GM12878 (cell line): ENCODE measurements around the gene PPP1R2C. TPM values are rescaled to one million over a fixed set of nuclear protein-coding genes. Genes with fewer than 3 reads are reported as not detected.

Source experiments
- ATAC-seq: fragments of 200-7000 bp; cut with Tn5 transposase; 3 replicates; pipeline ENCODE4 v1.9.1; 2020; ENCODE audit warnings: mild to moderate bottlenecking, moderate library complexity
- BruUV-seq: library from RNA; stranded (reverse); fragments of 400-500 nt; replicated peaks from 2 replicates; lab custom pipeline; 2021; lab: Mats Ljungman, UMichigan
- CTCF ChIA-PET: fragments of 300-600 bp; sonication (Branson Sonifier 250); formaldehyde crosslinking; extraction: SDS; loops from one replicate; lab custom pipeline; 2021; ENCODE audit warnings: inconsistent platforms; lab: Yijun Ruan, JAX
- POLR2A ChIA-PET: fragments of 350-600 bp; formaldehyde crosslinking; extraction: SDS; loops from one replicate; lab custom pipeline; 2021; ENCODE audit warnings: inconsistent platforms; lab: Charles Lee
- RAD21 ChIA-PET: fragments of 300-600 bp; sonication (Branson Sonifier 250); formaldehyde crosslinking; loops from one replicate; lab custom pipeline; 2023; ENCODE audit warnings: antibody characterized with exemption; ENCODE audit not compliant: unreplicated experiment; lab: Charles Lee
- SMC1A ChIA-PET: fragments of 300-600 bp; sonication (Branson Sonifier 250); formaldehyde crosslinking; loops from one replicate; lab custom pipeline; 2023; ENCODE audit not compliant: unreplicated experiment, uncharacterized antibody; lab: Charles Lee
- DNase-seq: peaks from one replicate; pipeline ENCODE4 v3.0.0-alpha.2; 2011; ENCODE audit warnings: low read depth, low spot score
- FAIRE-seq: peaks from 3 replicates; lab custom pipeline; 2011; peaks lifted over from hg19 to GRCh38; lab: Jason Lieb, UNC
- H2AFZ ChIP-seq: 2 replicates; pipeline ENCODE4 v1.6.0; 2011; ENCODE audit warnings: low read depth, low read length, control low read depth; ENCODE audit not compliant: control insufficient read depth
- H3K27ac ChIP-seq: 2 replicates; pipeline ENCODE4 v1.5.1; 2011; ENCODE audit warnings: control low read depth; ENCODE audit not compliant: control insufficient read depth, insufficient read depth
- H3K27me3 ChIP-seq, 2 experiments: replicated peaks in 1 of 2; 2 replicates each; pipeline versions ENCODE4 v1.6.0 to v1.6.1; 2011; ENCODE audit warnings: low read length in 1 of 2; ENCODE audit not compliant: control insufficient read depth in 2 of 2, insufficient read depth in 2 of 2
- H3K36me3 ChIP-seq, 2 experiments: 2 replicates each; pipeline ENCODE4 v1.5.1; 2011; ENCODE audit warnings: low read length in 1 of 2; ENCODE audit not compliant: control insufficient read depth in 2 of 2, insufficient read depth in 2 of 2
- H3K4me1 ChIP-seq: 2 replicates; pipeline ENCODE4 v1.6.1; 2011; ENCODE audit warnings: mild to moderate bottlenecking, low read length, moderate library complexity, mixed read lengths; ENCODE audit not compliant: control insufficient read depth, insufficient read depth
- H3K4me2 ChIP-seq: 2 replicates; pipeline ENCODE4 v1.6.0; 2011; ENCODE audit warnings: control low read depth; ENCODE audit not compliant: control insufficient read depth, insufficient read depth
- H3K4me3 ChIP-seq: fragments of 200-600 bp; sonication (generic); 2 replicates; pipeline ENCODE4 v1.5.1; 2016
- H3K79me2 ChIP-seq: 2 replicates; pipeline ENCODE4 v1.6.0; 2011; ENCODE audit warnings: low read length; ENCODE audit not compliant: control insufficient read depth, insufficient read depth
- H3K9ac ChIP-seq: 2 replicates; pipeline ENCODE4 v1.8.0; 2011; ENCODE audit warnings: low read length, control low read depth, mixed read lengths; ENCODE audit not compliant: control insufficient read depth, insufficient read depth
- H3K9me3 ChIP-seq: replicated peaks from 3 replicates; pipeline ENCODE4 v1.5.1; 2011; ENCODE audit warnings: mild to moderate bottlenecking, low read length; ENCODE audit not compliant: control insufficient read depth, insufficient read depth
- H4K20me1 ChIP-seq: 2 replicates; pipeline ENCODE4 v1.6.0; 2011; ENCODE audit not compliant: control insufficient read depth, insufficient read depth
- JUND ChIP-seq: IDR thresholded peaks from 2 replicates; pipeline ENCODE4 v1.6.1; 2012; ENCODE audit warnings: low read depth, mild to moderate bottlenecking, low read length, improper control_type of control experiment, moderate library complexity
- NFYB ChIP-seq: IDR thresholded peaks from 2 replicates; pipeline ENCODE4 v1.6.1; 2011; ENCODE audit warnings: low read depth, mild to moderate bottlenecking, low read length, improper control_type of control experiment, moderate library complexity; ENCODE audit not compliant: insufficient read depth
- RBBP5 ChIP-seq: fragments of 200-600 bp; sonication (generic); conservative IDR thresholded peaks from 2 replicates; pipeline ENCODE4 v1.6.1; 2016
- ZSCAN29 ChIP-seq: fragments of 450-650 bp; IDR thresholded peaks from 2 replicates; pipeline ENCODE4 v1.6.1; 2017; ENCODE audit warnings: mild to moderate bottlenecking, moderate library complexity
- WGBS: methylation state at CpG from one replicate; pipeline ENCODE4 v1.1.6; 2016; ENCODE audit warnings: low lambda C conversion rate; ENCODE audit not compliant: insufficient replicate concordance, insufficient coverage; ENCODE audit errors: missing lambda C conversion rate; 5-methylcytosine and 5-hydroxymethylcytosine counted together
- in situ Hi-C: fragments of 300-500 bp; cut with MboI; formaldehyde crosslinking; loops from 9 replicates; pipeline ENCODE4 v1.14.3; 2018; ENCODE audit warnings: mixed read lengths
- intact Hi-C: fragments of 100-400 bp; cut with micrococcal nuclease; formaldehyde crosslinking; loops from one replicate; pipeline ENCODE4 v1.14.2; 2022; ENCODE audit not compliant: unreplicated experiment
- polyA plus RNA-seq, 11 experiments: library from polyadenylated mRNA; depleted of rRNA in 4 of 11; unstranded in 6 of 11; stranded (reverse) in 5 of 11; fragments of >200 nt; fragmentation: Nextera tagmentation in 4 of 11; fragmentation: Illumina TruSeq in 1 of 11; extraction: Ambion mirVana in 4 of 11; extraction: Trizol in 1 of 11; gene quantifications; 1 replicate in 1 of 11; 2 replicates in 10 of 11; pipeline versions ENCODE4 v1.2.1 to v1.2.3, GENCODE V29; 2011 to 2016; ENCODE audit warnings: inconsistent platforms in 2 of 11, missing spikeins in 2 of 11, low read depth in 1 of 11
- total RNA-seq, 4 experiments: library from RNA; depleted of rRNA in 3 of 4; stranded (reverse); fragments of >200 nt in 3 of 4; fragmentation: Illumina TruSeq in 1 of 4; extraction: Trizol in 1 of 4; gene quantifications; 2 replicates each; pipeline versions ENCODE4 v1.2.1 to v1.2.3, GENCODE V29; 2013 to 2021
- TF ChIP-seq, protein P1 (sequence below): fragments of 450-650 bp; IDR thresholded peaks from 2 replicates; pipeline ENCODE4 v1.6.1; 2016; ENCODE audit warnings: mild to moderate bottlenecking, moderate library complexity, borderline replicate concordance
- TF ChIP-seq, protein P2 (sequence below): fragments of 450-650 bp; formaldehyde crosslinking; IDR thresholded peaks from 2 replicates; pipeline ENCODE4 v1.5.0; 2022; ENCODE audit warnings: mild to moderate bottlenecking, missing genetic modification characterization

Gene PPP1R2C
- total and polyA plus RNA-seq, 10 of the 15 experiments (the other 5 are each of a cell fraction or from before 2014, with no cell fraction given): not detected

DNA sequence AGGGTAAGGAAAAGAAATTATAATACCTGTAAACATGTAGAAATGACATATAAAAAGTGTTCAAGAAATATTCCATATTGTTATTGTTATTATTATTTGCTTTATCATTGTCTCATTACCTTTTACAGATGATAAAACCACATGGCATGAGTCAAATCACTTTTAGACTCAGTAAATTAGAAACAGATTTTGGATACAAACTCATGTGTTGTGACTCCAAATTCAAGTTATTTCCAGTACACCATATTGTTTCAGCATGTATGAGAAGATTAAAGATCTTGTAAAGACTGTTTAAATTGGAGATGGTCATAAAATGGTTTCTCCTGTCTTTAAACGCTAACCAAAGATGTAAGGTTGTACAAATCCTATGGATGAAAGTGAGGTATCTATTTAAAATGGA is 18.1 kb downstream of the PPP1R2C start (continued):
- TF ChIP-seq, protein P1, sequence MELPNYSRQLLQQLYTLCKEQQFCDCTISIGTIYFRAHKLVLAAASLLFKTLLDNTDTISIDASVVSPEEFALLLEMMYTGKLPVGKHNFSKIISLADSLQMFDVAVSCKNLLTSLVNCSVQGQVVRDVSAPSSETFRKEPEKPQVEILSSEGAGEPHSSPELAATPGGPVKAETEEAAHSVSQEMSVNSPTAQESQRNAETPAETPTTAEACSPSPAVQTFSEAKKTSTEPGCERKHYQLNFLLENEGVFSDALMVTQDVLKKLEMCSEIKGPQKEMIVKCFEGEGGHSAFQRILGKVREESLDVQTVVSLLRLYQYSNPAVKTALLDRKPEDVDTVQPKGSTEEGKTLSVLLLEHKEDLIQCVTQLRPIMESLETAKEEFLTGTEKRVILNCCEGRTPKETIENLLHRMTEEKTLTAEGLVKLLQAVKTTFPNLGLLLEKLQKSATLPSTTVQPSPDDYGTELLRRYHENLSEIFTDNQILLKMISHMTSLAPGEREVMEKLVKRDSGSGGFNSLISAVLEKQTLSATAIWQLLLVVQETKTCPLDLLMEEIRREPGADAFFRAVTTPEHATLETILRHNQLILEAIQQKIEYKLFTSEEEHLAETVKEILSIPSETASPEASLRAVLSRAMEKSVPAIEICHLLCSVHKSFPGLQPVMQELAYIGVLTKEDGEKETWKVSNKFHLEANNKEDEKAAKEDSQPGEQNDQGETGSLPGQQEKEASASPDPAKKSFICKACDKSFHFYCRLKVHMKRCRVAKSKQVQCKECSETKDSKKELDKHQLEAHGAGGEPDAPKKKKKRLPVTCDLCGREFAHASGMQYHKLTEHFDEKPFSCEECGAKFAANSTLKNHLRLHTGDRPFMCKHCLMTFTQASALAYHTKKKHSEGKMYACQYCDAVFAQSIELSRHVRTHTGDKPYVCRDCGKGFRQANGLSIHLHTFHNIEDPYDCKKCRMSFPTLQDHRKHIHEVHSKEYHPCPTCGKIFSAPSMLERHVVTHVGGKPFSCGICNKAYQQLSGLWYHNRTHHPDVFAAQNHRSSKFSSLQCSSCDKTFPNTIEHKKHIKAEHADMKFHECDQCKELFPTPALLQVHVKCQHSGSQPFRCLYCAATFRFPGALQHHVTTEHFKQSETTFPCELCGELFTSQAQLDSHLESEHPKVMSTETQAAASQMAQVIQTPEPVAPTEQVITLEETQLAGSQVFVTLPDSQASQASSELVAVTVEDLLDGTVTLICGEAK: no peak
- TF ChIP-seq, all 136 proteins: peak for 0

DNA sequence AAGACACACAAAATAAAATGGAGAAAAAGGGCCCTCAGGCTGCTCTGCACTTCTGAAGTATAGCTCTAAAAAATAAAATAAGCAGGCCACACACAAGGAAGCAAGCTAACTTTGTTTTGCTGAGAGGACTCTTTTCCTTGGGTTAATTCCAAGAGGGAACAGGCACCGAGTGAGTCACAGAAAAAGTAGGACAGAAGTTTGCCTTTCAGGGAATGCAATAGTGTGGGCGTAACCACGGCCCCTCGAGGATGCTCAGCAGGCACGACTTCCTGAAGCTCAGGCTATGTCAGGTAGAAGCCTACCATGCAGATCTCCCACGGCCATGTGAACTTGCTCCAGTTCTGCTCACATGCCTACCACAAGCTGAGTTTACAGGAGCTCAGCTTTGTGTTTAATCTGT is 22.1 kb downstream of the PPP1R2C start:
- H3K4me2 ChIP-seq: no peak overlapping the region
- ChIA-PET SMC1A (no interaction called here), POLR2A (no interaction called here), CTCF (no interaction called here), RAD21 (no interaction called here)
- no peaks in the 10 kb centered on the region for H4K20me1 ChIP-seq
- BruUV-seq: no TSS peak
- WGBS: 24% methylated on average over 5 of the region's 6 CpGs
- no peak overlapping the region for H3K4me3 ChIP-seq
- H3K9me3 ChIP-seq: no peaks in the 10 kb centered on the region
- H3K36me3 ChIP-seq: no peaks in the 10 kb centered on the region
- no peaks in the 10 kb centered on the region for H3K79me2 ChIP-seq
- DNase-seq (no peak), FAIRE-seq (no peak), ATAC-seq (no peak)
- H3K27ac ChIP-seq: no peak overlapping the region
- H2AFZ ChIP-seq: no peak overlapping the region
- no peaks in the 10 kb centered on the region for H3K27me3 ChIP-seq
- intact Hi-C loops: no loop called here
- H3K4me1 ChIP-seq: no peaks in the 10 kb centered on the region
- TF ChIP-seq, protein P2, sequence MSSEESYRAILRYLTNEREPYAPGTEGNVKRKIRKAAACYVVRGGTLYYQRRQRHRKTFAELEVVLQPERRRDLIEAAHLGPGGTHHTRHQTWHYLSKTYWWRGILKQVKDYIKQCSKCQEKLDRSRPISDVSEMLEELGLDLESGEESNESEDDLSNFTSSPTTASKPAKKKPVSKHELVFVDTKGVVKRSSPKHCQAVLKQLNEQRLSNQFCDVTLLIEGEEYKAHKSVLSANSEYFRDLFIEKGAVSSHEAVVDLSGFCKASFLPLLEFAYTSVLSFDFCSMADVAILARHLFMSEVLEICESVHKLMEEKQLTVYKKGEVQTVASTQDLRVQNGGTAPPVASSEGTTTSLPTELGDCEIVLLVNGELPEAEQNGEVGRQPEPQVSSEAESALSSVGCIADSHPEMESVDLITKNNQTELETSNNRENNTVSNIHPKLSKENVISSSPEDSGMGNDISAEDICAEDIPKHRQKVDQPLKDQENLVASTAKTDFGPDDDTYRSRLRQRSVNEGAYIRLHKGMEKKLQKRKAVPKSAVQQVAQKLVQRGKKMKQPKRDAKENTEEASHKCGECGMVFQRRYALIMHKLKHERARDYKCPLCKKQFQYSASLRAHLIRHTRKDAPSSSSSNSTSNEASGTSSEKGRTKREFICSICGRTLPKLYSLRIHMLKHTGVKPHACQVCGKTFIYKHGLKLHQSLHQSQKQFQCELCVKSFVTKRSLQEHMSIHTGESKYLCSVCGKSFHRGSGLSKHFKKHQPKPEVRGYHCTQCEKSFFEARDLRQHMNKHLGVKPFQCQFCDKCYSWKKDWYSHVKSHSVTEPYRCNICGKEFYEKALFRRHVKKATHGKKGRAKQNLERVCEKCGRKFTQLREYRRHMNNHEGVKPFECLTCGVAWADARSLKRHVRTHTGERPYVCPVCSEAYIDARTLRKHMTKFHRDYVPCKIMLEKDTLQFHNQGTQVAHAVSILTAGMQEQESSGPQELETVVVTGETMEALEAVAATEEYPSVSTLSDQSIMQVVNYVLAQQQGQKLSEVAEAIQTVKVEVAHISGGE (CRISPR knock-in tag): no peak
- no peak for TF ChIP-seq RBBP5
- no peak for TF ChIP-seq ZSCAN29
- no peak for TF ChIP-seq NFYB
- no peak for TF ChIP-seq JUND
- in situ Hi-C loops: no loop called here
- no peak overlapping the region for H3K9ac ChIP-seq
